Uterus (tissue), 4 donors: ENCODE measurements around the gene FBXL5. TPM values are rescaled to one million over a fixed set of nuclear protein-coding genes. Genes with fewer than 3 reads are reported as not detected.

Source experiments
- DNase-seq, 2 donors: peaks; one replicate each; pipeline ENCODE4 v3.0.0-alpha.2; 2019 to 2020
- H3K27ac ChIP-seq, 2 donors: fragments of 200-600 bp; sonication (generic); 1 replicate in 1 of 2; 2 replicates in 1 of 2; pipeline ENCODE4 v1.5.1; 2016 to 2018
- H3K27me3 ChIP-seq, 2 donors: fragments of 200-600 bp; sonication (generic); one replicate each; pipeline ENCODE4 v1.5.1; 2018 to 2019; ENCODE audit warnings: control low read depth in 1 of 2
- H3K36me3 ChIP-seq, 2 donors: fragments of 200-600 bp; sonication (generic); one replicate each; pipeline ENCODE4 v1.5.1; 2019; ENCODE audit warnings: control low read depth in 1 of 2
- H3K4me1 ChIP-seq, 2 donors: fragments of 200-600 bp; sonication (generic); one replicate each; pipeline ENCODE4 v1.5.1; 2018 to 2019; ENCODE audit warnings: control low read depth in 1 of 2
- H3K4me3 ChIP-seq, 2 donors: fragments of 200-600 bp; sonication (generic); 1 replicate in 1 of 2; 2 replicates in 1 of 2; pipeline ENCODE4 v1.5.1; 2018 to 2019; ENCODE audit warnings: mild to moderate bottlenecking in 1 of 2
- H3K9me3 ChIP-seq, 2 donors: fragments of 200-600 bp; sonication (generic); one replicate each; pipeline ENCODE4 v1.5.1; 2019; ENCODE audit warnings: control low read depth in 1 of 2
- POLR2A ChIP-seq, 2 donors: fragments of 450-650 bp; IDR thresholded peaks; one replicate each; pipeline ENCODE4 v1.6.1; 2016; ENCODE audit warnings: antibody characterized with exemption in 2 of 2, mild to moderate bottlenecking in 1 of 2, moderate library complexity in 1 of 2
- intact Hi-C: fragments of 100-400 bp; cut with DNase I; formaldehyde crosslinking; loops from one replicate; pipeline ENCODE4 v1.15.1; 2023; ENCODE audit warnings: low total_unique reads
- total RNA-seq, 4 donors: library from RNA; depleted of rRNA in 3 of 4; stranded (reverse); fragments of >200 nt in 3 of 4; gene quantifications; one replicate each; pipeline versions ENCODE4 v1.1.0 to v1.2.4, GENCODE V29; 2014 to 2023
- TF ChIP-seq, protein P1 (sequence below), 4 experiments: fragments of 200-600 bp in 2 of 4; fragments of 450-650 bp in 2 of 4; sonication (generic) in 2 of 4; IDR thresholded peaks; one replicate each; pipeline ENCODE4 v1.5.1; 2016 to 2019; ENCODE audit warnings: antibody characterized with exemption in 4 of 4, mild to moderate bottlenecking in 2 of 4, moderate library complexity in 1 of 4
- donor health status: DM: yes; HTN: yes; CAD: no.

FBXL5 gene
- total RNA-seq, 4 donors from 2014 or later: 69.7 to 261 (median 136) TPM

DNA sequence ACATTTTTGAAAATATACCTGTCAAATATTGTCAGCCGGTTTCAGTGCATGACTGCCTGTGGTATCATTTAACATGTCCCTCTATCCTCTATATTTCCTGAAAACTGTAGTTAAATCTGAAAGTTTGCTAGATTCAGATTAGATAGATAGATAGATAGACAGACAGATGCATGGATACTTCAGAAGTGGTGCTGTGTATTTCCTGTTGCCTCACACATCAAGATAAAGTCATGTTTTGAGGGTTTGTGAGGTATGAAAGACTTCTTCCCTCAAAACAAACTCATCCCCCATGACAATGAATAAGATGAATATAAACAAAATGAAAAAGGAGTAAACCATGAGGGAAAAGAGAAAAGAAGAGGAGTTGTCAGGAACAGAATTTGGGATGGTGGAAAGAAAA is 41.7 kb upstream of the FBXL5 start:
- Histone ChIP-seq H3K27me3 (no peaks in the 10 kb centered on the region), H3K36me3 (no peaks in the 10 kb centered on the region), H3K4me3 (no peak overlapping the region), H3K4me1 (no peaks in the 10 kb centered on the region), H3K9me3 (no peaks in the 10 kb centered on the region), H3K27ac (no peak overlapping the region)
- DNase-seq: no peak
- intact Hi-C loops: no loop called here
- TF ChIP-seq POLR2A (IDR thresholded peaks at IDR 0.05): no peak
- TF ChIP-seq, protein P1, sequence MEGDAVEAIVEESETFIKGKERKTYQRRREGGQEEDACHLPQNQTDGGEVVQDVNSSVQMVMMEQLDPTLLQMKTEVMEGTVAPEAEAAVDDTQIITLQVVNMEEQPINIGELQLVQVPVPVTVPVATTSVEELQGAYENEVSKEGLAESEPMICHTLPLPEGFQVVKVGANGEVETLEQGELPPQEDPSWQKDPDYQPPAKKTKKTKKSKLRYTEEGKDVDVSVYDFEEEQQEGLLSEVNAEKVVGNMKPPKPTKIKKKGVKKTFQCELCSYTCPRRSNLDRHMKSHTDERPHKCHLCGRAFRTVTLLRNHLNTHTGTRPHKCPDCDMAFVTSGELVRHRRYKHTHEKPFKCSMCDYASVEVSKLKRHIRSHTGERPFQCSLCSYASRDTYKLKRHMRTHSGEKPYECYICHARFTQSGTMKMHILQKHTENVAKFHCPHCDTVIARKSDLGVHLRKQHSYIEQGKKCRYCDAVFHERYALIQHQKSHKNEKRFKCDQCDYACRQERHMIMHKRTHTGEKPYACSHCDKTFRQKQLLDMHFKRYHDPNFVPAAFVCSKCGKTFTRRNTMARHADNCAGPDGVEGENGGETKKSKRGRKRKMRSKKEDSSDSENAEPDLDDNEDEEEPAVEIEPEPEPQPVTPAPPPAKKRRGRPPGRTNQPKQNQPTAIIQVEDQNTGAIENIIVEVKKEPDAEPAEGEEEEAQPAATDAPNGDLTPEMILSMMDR (IDR thresholded peaks at IDR 0.05): no peak

DNA sequence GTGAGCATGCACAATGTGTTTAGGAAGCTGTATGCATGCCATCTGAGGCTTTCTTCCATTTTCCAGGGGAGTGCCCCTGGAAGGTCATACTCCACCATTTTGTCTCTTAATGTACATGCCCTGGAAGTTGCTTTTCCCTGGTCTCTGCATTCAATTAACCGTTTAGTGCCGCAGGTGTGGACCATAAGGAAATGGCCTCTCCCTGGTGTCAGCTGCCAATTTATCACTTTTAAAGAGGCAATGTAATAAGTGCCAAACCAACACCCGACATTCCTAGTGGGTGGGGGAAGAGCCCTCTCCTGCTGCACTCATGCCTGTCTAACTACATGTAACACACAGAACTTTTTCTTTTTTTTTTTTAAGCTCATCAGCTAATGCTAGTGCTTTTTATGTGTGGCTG is 40.6 kb upstream of the FBXL5 start:
- no peak overlapping the region for H3K27ac ChIP-seq
- TF ChIP-seq, protein P1 (IDR thresholded peaks at IDR 0.05): no peak
- TF ChIP-seq POLR2A (IDR thresholded peaks at IDR 0.05): no peak
- DNase-seq: no peak
- H3K9me3 ChIP-seq: no peaks in the 10 kb centered on the region
- no peaks in the 10 kb centered on the region for H3K4me1 ChIP-seq
- H3K36me3 ChIP-seq: no peaks in the 10 kb centered on the region
- H3K4me3 ChIP-seq: no peak overlapping the region
- intact Hi-C loops: no loop called here
- H3K27me3 ChIP-seq: no peaks in the 10 kb centered on the region

DNA sequence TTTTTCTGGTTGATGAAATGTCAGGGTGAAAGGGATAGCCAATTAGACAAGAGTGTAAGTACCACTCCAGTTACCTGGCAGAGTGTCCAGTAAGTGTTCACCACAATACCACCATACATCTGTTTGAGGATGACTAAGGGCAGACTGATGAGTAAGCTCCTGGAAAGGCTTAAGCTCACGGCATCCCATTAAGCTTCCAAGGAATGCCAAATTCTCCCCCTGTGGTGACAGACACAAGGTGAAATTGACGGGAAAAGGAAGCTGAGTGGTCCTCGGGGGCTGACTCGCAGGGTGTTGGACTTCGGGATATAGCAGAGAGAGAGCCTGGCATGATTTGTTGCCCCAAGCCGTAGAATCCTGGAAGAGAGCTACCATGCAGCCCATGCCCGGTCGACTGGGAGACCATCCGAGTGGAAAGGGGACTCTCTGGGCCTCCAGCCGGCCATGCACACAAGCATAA is 40.1 kb upstream of the FBXL5 start:
- Histone ChIP-seq H3K9me3 (no peaks in the 10 kb centered on the region), H3K27ac (no peak overlapping the region), H3K4me1 (no peaks in the 10 kb centered on the region), H3K27me3 (no peaks in the 10 kb centered on the region), H3K4me3 (no peak overlapping the region), H3K36me3 (no peaks in the 10 kb centered on the region)
- no peak for TF ChIP-seq POLR2A (IDR thresholded peaks at IDR 0.05)
- TF ChIP-seq, protein P1 (IDR thresholded peaks at IDR 0.05): no peak
- no peak for DNase-seq
- intact Hi-C loops: no loop called here

DNA sequence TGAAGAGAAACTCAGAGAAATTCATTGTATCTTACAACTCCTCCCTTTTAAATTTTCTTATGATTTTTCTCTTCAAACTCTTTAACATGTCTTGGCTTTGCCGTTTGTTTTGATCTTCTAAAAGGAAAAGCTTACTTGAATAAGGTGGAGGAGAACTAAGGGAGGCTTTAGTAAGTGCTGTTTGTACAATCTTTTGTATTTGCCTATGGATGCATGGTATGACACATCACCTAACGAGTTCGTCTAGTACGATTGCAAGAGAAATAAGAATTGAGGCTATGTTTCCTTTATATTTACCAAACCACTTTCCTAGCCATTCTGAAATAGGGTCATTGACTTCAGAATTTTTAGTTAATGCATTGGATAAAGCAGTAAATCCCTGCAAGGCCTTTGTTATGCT is 39.3 kb upstream of the FBXL5 start:
- Histone ChIP-seq H3K27ac (no peak overlapping the region), H3K27me3 (no peaks in the 10 kb centered on the region), H3K36me3 (no peaks in the 10 kb centered on the region), H3K9me3 (no peaks in the 10 kb centered on the region), H3K4me3 (no peak overlapping the region), H3K4me1 (no peaks in the 10 kb centered on the region)
- intact Hi-C loops: no loop called here
- DNase-seq: no peak
- TF ChIP-seq, protein P1 (IDR thresholded peaks at IDR 0.05): no peak
- TF ChIP-seq POLR2A (IDR thresholded peaks at IDR 0.05): no peak

DNA sequence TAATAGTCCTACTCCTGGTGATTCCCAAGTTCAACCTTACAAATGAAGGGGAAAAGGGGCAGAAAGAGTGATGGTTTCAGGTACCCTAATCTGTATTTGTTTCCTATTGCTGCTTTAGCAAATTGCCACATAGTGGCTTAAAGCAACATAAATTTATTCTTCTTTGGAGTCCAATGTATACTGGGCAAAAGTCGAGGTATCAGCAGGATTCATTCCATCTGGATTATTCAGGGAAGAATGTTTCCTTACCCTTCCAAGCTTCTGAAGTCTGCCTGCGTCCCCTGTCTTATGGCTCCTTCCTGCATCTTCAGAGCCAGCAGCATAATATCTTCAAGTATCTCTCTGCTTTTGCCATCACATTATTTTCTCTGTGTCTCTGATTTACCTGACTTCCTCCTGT is 37.4 kb upstream of the FBXL5 start:
- H3K27me3 ChIP-seq: no peaks in the 10 kb centered on the region

More for the DNA sequence above, 37.4 kb upstream of the FBXL5 start:
- H3K36me3 ChIP-seq: no peaks in the 10 kb centered on the region
- no peaks in the 10 kb centered on the region for H3K4me1 ChIP-seq
- H3K9me3 ChIP-seq: no peaks in the 10 kb centered on the region
- no peak for TF ChIP-seq POLR2A (IDR thresholded peaks at IDR 0.05)
- TF ChIP-seq, protein P1 (IDR thresholded peaks at IDR 0.05): no peak
- H3K4me3 ChIP-seq: no peak overlapping the region
- no peak for DNase-seq
- H3K27ac ChIP-seq: no peak overlapping the region
- intact Hi-C loops: no loop called here
